Lower leg skin (tissue), 4 donors: ENCODE data around the gene UNC5CL. TPM values are rescaled to one million over a fixed set of nuclear protein-coding genes. Genes with fewer than 3 reads are reported as not detected.

Experiments used
- DNase-seq, 2 donors: peaks; one replicate each; pipeline ENCODE4 v3.0.0-alpha.2; 2019; ENCODE audit warnings: low spot score in 2 of 2
- H3K4me3 ChIP-seq: fragments of 200-600 bp; sonication (generic); 2 replicates; pipeline ENCODE4 v1.5.1; 2017; ENCODE audit warnings: mild to moderate bottlenecking, low read depth; ENCODE audit not compliant: poor library complexity, severe bottlenecking
- CTCF ChIP-seq, 3 donors: fragments of 450-650 bp; IDR thresholded peaks; one replicate each; pipeline ENCODE4 v1.5.1; 2016; ENCODE audit warnings: antibody characterized with exemption in 3 of 3, mild to moderate bottlenecking in 3 of 3, moderate library complexity in 2 of 3
- POLR2A ChIP-seq, 2 donors: fragments of 450-650 bp; IDR thresholded peaks; one replicate each; pipeline ENCODE4 v1.6.1; 2016 to 2017; ENCODE audit warnings: antibody characterized with exemption in 2 of 2, mild to moderate bottlenecking in 1 of 2, moderate library complexity in 1 of 2
- WGBS, 2 donors: methylation state at CpG; one replicate each; pipeline ENCODE4 v1.1.5; 2018; 5-methylcytosine and 5-hydroxymethylcytosine counted together
- intact Hi-C: fragments of 100-400 bp; cut with DNase I; formaldehyde crosslinking; loops from one replicate; pipeline ENCODE4 v1.15.0; 2023; ENCODE audit warnings: low total_unique reads
- total RNA-seq, 4 donors: library from RNA; depleted of rRNA; stranded (reverse); fragments of >200 nt; gene quantifications; one replicate each; pipeline ENCODE4 v1.1.0, GENCODE V29; 2016

Gene UNC5CL
- total RNA-seq, 4 donors from 2014 or later: 0.49 to 3.2 (median 1.7) TPM

DNA sequence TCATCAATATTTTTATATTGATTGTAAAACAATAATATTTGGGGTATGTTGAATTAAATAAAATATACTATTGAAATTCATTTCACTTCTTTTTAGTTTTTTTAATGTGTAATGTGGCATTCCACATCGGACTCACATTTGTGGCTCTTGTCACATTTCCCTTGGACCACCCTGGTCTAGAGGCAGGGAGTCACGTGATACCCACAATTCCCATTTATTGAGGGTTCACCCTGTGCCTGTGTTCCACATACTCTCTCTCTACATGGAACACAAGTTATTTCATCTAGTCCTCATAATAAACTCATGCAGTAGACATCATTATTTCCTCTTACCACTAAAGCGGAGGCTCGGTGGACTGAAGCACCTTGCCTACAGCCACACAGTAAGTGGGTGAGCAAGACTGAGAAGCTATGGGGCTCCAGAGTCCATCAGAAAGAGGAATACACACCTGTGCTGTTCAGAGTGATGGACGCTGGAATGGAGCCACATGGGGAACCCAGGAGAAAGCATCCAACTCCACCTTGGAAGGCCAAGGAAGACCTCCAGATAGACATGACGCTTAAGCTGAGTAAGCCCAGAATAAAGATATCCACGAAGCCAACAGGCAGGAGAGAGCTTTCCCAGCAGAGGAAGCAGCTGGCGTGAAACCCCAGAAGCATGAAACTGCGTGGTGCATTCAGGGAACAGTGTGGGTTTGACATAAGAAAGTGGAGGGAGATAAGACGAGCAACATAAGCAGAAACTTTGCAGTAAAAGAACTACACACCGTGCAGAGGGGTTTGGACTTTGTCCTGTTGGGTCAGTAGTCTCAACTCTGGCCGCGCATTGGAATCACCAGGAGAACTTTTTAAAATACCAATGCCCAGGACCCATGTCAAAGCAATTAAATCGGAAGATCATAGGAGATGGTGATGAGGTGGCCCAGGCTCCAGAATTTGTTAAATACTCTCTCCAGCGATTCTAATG, 49.5 kb downstream of the UNC5CL start:
- 85 to 89% methylated on average over 15 of the region's 15 CpGs for WGBS, 2 donors
- intact Hi-C loops: no loop called here
- no peak for TF ChIP-seq CTCF (IDR thresholded peaks at IDR 0.05)
- TF ChIP-seq POLR2A (IDR thresholded peaks at IDR 0.05): no peak
- H3K4me3 ChIP-seq: no peak overlapping the region
- DNase-seq: no peak

- DNase-seq: no peak
- intact Hi-C loops: no loop called here
- H3K4me3 ChIP-seq: no peak overlapping the region
- TF ChIP-seq POLR2A (IDR thresholded peaks at IDR 0.05): no peak
- no peak for TF ChIP-seq CTCF (IDR thresholded peaks at IDR 0.05)
These were observed 50.4 kb downstream of the UNC5CL start for GRCh38 chr6:40988634-40989033.

- TF ChIP-seq CTCF (IDR thresholded peaks at IDR 0.05): no peak
- no peak for TF ChIP-seq POLR2A (IDR thresholded peaks at IDR 0.05)
- no peak for DNase-seq
- whole genome bisulfite sequencing, 2 donors: 47 to 58% methylated on average over 8 of the region's 8 CpGs
- intact Hi-C loops: no loop called here
- no peak overlapping the region for H3K4me3 ChIP-seq
These were observed 51.9 kb downstream of the UNC5CL start for GRCh38 chr6:40986921-40987819.

DNA sequence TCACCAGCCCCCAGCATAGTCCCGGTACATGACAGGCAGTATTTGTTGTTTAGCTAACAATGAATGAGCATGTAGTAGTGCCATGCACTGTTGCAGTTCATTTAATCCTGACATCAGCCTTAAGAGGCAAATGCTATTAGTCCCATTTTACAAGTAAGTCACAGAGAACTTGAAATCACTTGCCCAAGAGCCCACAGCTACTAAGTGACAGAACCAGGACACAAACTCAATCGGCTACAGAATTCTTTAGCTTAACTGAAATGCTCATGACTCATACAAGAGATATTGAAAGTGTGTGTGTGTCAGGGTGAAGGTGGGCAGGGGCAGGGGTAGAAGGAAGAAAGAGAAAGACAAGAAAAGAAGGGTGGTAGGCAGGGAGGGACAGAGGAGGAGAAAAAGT, 52.7 kb downstream of the UNC5CL start:
- intact Hi-C loops: no loop called here
- WGBS, 2 donors: 41 to 68% methylated on average over 2 of the region's 2 CpGs

GRCh38 chr6:40983752-40984151, 55.3 kb downstream of the UNC5CL start:
- no peak for DNase-seq
- H3K4me3 ChIP-seq: no peak overlapping the region
- intact Hi-C loops: no loop called here
- TF ChIP-seq CTCF (IDR thresholded peaks at IDR 0.05) (no peak), POLR2A (IDR thresholded peaks at IDR 0.05) (no peak)

More for the DNA sequence above, 52.7 kb downstream of the UNC5CL start:
- H3K4me3 ChIP-seq: no peak overlapping the region
- no peak for TF ChIP-seq CTCF (IDR thresholded peaks at IDR 0.05)
- no peak for TF ChIP-seq POLR2A (IDR thresholded peaks at IDR 0.05)
- no peak for DNase-seq
